GM19351 (cell line): ENCODE data around the gene HGF.
A peak's percentile ranks its signal among the peaks of the same experiment; 100 is the strongest.
"Not testable (repeated sequence)": the region's sequence is repeated elsewhere in the genome, so short reads cannot be mapped to it uniquely, and the experiment has no call there.

ENCODE experiments used
- ATAC-seq: cut with Tn5 transposase; IDR thresholded peaks from one replicate; pipeline ENCODE4 v1.9.1; 2021; ENCODE audit warnings: mild to moderate bottlenecking, moderate library complexity; ENCODE audit not compliant: unreplicated experiment

The HGF gene

DNA sequence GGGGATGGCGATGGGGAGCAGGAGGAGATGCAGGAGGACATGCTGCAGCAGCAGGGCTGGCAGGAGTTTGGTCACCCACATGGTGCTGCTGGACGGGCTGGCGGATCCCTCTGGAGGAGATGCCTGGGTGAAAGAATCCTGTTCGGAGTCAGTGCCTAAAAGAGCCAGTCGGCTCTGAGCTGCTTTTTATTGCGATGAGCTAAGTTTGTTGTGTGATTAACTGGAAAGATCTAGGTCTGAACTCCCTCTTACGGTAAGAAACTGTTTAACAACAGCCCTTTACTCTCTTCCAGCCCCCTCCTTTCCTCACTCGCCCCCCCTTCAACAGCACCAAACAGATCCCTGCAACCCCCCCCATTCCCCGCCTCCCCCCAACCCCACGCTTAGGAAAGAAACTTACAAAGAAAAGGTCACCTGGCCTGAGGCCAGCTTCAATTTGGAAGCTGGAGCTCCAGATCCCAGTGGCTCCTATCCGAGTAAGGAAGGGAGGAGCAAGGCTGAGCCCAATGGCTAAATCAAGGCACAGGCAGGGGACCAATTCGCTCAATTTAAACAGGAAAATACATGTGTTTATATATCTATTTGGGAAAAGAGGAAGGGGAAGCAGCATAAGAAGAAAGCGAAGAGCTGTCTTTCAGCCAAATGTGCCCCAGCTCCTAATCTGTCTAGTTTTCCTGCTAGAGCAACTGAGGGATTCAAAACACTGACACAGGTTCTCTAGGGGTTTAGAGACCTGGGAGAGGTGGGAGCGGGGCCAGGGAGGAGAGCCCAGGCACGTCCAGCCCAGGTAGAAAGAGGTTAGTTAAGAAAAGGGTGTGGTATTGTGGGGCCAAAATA is at the start of gene HGF:
Gene HGF (minus strand): TSS at position 157 of the 837 bp plus-strand sequence. CDS start 76 bp downstream, at position 81.
- ATAC-seq, result no peak

DNA sequence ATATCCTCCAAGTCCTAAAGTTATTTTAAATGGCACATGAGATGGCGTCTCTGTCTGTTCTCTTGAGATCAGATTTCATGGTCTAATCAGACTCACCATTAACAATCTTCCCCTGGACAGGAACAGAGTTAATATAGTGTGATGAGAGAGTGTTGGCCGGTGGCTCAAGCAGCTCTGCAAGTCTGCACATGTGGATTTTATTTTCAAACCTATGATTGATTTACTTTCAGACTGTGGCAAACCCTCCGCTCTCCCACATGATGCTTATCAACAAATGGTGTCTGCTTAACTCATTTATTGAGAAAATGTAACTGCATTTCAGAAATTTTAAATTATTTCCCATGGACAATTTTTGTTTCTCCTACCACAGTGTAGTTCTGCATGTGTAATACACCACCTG is 46.5 kb upstream of the HGF start:
- no peak for ATAC-seq

DNA sequence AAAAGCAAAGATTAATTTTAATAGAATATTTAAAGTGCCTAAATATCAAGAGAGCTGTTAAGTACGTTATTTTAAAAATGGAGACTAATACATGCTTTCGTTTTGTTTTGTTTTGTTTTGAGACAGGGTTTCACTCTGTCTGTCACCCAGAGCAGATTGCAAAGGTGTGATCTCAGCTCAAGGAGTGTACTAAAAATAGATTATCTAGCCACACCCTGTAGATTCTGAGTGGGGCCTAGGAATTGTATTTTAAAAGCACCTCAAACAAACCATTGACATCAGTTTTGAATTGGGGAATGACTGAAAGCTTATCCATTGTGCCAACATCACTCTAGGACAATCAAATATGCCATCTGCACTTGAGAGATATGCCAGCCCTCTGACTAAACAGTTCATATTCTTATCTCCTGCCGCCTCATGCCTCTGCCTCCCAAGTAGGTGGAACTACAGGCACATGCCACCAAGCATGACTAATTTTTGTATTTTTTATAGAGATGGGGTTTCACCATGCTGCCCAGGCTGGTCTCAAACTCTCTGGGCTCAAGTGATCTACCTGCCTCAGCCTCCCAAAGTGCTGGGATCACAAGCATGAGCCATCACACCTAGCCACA is 43.1 kb upstream of the HGF start:
- ATAC-seq, result peak; percentile 95

DNA sequence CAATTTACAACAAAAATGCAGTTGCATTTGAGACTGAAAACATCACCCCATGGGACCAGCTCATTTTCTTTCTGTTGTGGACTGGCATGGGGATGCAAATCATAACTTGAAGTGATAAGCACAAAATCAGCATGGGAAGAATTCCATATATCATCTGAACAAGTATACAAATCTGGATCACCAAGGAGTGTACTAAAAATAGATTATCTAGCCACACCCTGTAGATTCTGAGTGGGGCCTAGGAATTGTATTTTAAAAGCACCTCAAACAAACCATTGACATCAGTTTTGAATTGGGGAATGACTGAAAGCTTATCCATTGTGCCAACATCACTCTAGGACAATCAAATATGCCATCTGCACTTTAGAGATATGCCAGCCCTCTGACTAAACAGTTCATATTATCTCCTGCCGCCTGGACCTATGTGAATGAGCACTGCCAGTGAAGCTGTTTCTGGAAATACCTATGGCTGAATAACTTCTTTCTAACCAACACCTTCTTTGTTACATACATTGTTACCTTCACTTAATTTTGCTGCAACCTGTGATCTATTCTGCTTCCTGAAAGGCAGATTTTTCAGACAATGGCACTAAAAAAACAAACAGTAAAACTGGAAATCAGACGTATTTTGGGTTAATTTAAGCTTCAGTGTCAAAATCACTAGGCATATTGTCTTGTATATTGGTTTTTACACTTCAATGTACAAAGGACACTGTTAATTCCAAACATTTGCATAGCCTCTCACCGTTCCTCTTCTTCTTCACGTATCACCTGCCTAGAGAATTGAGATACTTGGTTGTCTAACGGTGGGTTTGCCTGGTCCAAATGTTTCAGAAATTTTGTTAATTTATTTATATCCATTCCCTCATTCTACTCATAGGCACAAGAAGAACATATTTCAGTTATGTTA is 42.4 kb upstream of the HGF start:
- ATAC-seq, result peak; percentile 53

DNA sequence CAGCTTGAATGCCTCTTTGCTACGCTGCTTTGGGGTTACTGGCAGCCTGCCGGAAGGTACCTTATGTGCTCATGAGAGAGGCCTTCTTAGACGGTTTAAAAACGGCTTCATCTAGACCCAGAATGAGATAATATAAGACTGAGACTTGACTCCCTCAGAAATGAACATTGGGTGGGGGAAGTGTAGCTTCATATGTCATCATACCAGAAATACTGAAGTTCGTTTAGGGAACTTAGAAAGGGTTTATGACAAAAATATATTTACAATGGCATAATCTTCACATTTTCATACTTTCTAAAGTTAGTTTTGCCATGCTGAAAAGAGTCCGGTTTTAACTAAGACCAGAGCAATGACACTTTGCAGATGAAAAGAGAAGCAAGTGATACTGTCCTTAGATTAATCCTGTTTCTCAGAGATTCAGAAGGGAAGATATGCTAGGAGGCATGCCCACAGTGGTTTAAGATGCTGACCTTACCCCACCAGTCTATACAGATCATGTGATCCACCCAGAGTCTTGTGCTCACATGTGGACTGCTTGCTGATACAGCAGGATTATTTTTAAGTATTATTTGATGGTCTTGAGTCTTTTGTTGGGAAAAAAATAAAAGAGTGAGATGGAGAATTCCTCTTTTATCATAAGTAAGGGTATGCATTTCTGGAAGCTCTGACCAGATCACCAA is 40.8 kb upstream of the HGF start:
- no peak for ATAC-seq

DNA sequence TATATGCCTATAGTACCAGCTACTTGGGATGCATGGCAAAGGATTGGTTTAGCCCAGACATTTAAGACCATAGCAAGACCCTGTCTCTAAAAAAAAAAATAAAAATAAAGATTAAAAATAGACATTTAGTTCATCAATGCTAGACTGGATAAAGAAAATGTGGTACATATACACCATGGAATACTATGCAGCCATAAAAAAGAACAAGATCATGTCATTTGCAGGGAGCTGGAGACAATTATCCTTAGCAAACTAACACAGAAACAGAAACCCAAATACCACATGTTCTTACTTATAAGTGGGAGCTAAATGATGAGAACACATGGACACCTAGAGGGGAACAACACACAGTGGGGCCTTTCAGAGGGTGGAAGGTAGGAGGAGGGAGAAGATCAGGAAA is 38.5 kb upstream of the HGF start:
- not testable (repeated sequence) for ATAC-seq

DNA sequence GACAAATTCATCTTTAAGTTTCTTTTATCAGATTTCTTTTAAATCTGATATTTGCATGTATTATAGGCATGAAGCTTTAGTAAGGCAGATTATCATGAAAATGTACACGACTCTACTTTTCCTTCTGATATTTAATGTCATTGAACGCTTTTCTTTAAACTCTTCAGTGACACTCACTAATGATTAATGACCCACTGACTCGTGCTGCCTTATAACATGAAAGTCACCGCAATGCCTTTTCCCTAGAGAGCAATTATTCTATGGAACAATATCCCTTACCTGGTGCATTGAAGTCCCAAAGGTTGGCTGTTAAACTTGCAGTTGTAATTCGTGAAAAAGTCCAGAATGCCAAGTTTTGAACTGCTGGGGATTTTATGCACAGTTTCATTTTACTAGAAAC is 33.4 kb upstream of the HGF start:
- no peak for ATAC-seq

DNA sequence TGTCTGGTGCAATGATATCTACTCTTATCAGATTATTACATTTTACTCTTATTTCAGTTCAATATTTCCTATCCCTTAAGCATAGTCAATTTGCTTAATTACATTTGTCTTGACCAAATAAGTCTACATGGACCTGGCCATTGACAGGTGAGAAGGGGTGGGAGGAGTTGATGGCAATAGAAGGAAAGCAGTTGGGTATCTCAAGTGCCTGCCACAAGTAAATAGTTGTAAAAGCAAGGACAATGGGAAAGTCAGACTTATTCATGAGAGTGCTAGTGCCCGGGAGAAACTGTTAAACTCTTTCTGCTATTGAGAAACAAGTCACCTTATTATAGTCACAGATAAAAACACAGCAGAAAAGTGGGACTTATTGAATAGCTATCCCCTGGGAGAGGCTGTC is 32.4 kb upstream of the HGF start:
- no peak for ATAC-seq

DNA sequence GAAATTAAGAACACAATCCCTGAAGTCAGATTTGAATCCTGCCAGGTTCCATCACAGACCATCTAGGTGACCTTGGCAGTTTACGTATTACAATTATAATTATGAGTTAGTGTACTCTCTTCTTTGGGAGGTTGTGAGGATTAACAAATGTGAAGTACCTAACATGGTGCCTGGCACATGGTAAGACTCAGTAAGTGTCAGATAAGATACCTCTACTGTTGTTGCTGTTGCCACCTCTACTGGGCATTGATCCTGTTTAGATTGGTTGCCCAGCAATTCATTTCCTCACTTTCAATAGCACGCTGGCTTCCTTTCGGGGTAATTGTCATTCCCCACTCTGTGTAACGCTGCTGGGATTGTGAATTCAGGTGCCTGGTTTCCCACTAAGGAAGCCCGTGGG is 31.7 kb upstream of the HGF start:
- no peak for ATAC-seq

DNA sequence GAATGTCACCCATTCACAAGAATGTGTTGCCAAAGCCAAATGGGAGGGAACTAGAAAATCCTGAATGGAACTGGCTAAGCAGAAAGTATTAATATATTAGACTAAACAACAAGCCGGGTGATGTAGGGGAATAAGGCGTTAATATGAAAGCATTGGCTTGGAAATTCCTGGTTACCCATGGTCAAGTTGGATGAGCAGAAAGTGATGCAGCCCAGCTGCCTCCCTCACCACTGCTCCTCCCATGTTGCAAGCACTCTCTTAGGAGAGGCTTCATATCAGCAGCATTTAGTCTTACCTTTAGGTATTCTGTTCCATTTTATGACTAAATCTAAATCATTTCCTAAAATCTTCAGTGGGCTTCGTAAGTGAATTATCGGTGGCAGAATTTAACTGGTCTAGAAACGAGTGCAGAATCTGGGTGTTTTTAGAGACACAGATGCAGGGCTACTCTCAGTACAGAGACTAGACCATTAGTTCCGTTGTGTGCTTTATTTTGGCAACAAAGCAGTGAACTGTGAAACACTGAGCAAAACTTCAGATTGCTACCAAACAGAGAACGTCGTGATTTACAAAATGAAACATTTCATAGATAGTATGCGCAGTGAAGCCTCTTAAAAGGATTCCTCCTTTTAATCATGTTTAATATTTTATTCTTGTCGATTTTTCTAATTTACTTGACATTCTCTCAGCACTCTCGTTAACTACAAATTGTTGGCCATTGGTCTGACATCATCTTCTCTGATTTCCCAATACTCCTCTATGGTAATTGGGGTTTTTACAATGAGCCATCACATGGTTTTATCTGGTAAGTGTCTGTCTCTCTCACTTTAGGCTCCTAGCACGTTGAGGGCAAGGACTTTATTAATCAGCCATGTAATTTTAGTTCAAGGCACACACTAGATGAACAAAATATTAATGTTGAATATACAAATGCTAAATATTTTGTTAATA is 22.0 kb upstream of the HGF start:
- peak; percentile 72 for ATAC-seq

DNA sequence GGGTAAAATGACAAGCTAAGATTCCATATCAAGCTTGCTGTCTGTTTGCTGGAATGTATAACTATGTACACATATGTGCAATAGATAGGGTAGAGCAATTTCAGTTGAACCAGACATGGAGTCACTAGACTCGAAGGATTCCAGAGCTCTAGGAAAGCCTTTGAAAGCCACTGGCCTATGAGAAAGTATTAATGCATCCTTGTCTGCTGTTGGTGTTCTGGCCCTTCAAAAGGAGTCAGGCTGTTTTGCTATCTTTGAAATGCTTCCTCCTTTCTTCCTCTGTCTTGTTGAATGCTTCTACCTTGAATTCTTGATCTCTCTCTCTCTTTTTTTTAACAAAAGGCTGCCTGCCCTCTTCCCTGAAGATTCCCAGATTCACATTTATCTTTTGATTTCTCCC is 20.8 kb upstream of the HGF start:
- no peak for ATAC-seq

DNA sequence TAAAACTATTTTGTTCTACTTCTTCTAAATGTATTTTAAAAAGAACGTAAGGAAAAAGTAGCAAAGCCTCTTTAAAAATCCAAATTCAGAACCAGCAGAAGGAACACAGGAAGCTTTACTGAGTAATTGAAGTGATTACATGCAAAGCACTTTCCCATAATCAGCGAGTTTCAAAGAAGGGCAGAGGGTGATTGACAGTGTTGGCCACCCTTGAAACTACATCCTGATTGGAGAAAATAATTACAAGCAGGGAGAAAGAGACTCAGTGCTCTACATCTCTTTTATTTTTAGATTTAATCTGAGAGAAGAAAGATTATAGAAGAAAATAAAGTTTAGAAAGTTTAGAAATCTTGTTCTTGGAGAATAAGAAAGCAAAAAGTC is 20.3 kb upstream of the HGF start:
- ATAC-seq, result no peak

DNA sequence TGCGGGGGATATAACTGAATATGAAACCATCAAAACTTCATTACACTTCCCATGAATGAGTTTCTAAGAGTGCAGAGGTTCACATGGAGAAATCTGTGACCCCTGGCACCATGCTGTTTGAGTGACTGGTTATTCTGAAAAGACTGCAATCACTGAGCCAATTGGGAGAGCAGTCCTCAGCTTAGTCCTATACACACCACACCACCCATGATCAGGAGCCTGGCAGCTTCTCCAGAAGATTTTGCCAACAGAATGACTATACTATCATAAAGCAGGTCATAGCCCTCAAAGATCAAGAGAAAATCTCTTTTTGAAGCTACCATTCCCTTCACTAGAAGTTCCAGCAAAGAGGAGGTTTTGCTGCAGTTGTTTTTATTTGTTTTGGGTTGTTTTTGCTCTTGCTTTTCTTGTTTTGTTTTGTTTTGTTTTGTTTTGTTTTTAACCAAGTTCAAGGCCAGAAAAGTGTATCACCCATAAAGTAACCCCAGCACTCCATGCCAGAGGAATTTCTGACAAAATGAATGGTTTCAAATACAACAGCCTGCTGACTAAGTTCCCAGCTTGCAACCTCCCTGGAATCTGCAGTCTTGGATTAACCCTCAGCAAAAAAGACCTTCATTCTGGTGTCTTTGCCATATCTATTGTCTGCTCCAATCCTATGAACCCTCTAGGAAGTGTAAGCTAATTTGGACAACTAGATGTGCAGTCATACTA is 19.7 kb upstream of the HGF start:
- ATAC-seq, result no peak

DNA sequence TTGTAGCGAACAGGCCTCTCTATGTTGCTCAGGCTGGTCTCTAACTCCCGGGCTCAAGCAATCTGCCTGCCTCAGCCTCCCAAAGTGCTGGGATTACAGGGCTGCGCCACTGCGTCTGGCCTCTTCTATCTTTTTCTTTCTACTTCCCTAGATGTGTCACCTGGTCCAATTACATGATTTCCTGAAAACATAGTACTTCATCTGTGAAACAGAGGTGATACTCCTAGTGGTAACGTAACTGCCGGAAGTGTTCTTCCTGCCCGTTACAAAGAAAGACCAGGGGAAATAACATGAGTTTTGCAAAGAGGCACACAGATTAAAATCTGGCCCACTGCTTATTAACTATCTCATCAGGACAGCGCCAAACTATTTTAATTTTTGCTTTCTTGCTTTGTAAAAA is 18.4 kb upstream of the HGF start:
- no peak for ATAC-seq

DNA sequence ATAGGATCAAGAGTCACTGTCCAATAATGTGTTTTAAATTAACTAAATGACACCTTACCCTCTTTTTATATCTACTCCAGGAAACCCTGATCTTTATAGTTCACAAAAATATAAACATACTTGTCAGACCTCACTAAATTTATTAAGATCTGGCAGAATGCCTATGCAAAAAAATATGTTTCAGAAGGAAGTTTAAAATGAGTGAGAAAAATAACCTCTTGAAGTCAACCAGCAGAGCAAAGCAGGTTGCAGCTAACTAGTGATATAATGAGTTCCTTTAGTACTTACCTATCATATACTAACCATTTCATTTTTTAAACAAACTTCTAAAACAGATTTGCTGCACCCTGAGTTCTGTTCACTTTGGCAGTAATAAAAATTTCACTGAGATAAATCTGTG is 14.0 kb upstream of the HGF start:
- peak; percentile 63 for ATAC-seq

DNA sequence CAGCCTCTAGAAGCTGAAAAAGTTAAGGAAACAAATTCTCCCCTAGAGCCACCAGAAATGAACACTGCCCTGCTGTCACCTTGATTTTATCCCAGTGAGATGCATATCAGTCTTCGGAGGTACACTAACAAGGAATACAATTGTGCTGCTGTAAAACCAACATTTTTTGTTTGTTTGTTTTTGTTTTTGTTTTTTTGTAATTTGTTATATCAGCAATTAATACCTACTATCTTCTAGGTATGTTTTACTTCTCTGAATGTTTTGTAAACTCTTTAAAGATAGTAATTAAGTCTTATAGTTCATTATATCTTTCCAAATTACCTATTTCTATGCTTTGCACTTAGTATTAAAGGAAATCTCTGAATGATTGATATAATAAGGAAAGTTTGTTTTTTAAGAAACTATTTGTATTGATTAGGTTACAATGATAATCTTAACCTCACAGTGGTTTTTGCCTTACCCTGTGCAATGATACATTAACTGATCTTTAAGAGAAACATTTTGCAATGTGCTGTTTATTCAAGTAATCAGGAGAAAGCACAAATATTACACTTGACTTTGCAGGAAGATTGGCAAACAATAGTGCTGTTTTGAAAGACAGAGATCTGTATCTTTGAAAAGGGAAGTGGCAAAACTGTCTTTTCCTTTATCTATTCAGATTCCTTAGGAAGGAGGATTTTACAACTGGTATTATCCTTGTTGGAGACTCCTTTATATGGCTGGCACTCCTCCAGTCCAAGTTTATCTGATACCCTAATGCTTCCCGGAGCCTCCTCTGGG is 11.3 kb upstream of the HGF start:
- ATAC-seq, result no peak

DNA sequence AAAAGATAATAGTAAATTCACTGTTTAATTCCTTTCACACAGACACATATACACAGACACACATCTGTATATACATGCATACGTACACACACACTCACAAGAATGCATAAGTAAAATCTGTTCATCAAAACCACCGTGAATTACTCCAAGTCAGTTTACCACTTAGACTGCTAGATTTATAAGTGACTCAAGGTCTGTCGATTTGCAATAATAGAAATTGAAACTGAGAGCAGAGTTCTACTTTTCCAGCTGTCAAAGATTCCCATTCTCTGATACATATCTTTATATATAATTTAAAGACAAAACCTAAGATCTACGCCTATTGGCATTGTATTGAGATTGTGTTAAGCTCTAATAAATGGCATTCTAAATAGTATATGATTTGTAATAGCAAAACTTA is 9.9 kb upstream of the HGF start:
- no peak for ATAC-seq

DNA sequence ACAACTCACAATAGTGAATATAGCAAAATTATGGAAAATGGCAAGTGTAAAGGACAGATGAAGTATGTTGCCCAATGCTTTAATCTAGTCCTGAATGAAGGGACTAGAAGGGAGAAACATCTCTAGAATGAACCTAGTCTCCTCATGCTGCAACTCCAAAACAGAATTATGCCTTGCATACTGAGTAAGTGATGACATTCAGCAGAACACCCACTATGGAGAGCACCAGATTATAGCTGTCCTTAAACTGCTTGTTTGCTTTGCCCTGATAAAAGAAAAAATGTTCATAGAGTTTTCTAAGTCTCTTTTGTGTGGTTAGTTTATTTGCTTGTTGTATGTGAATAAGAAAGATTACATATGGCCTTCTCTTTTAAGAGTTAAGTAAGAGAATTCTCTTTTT is 7.8 kb upstream of the HGF start:
- ATAC-seq, result no peak
